Stimulated activated CD4-positive, alpha-beta T cell treated with anti-CD3 and anti-CD28 coated beads, Interleukin-2, amount 100 ng/mL, for 24 hours (primary cell): ENCODE data around the gene RHOT2.

Source experiments
- DNase-seq, 2 donors: peaks; one replicate each; pipeline ENCODE4 v3.0.0-alpha.2; 2020

RHOT2 gene

GRCh38 chr16:716768-717325, 48.9 kb downstream of the RHOT2 start:
- DNase-seq, result no peak

GRCh38 chr16:717450-718245, 49.7 kb downstream of the RHOT2 start:
- no peak for DNase-seq

- DNase-seq, result no peak
These were observed 50.5 kb downstream of the RHOT2 start for GRCh38 chr16:718389-718788.

GRCh38 chr16:718922-719321, 51.0 kb downstream of the RHOT2 start:
- DNase-seq, result no peak

- no peak for DNase-seq
These were observed 52.0 kb downstream of the RHOT2 start for GRCh38 chr16:719815-720446.

GRCh38 chr16:720447-720989, 52.6 kb downstream of the RHOT2 start:
- DNase-seq, result peak; percentile 57 to 69

GRCh38 chr16:720990-721764, 53.2 kb downstream of the RHOT2 start, which contains the start of gene ANTKMT:
Gene ANTKMT, plus strand, starts transcription at chr16:721146. Its CDS starts 129 bp downstream, at chr16:721275.
- peak; percentile 75 to 88 for DNase-seq

GRCh38 chr16:721765-722540, 54.0 kb downstream of the RHOT2 start:
- DNase-seq, result no peak

- no peak for DNase-seq
These were observed 55.1 kb downstream of the RHOT2 start for GRCh38 chr16:722835-723633.

- DNase-seq, result no peak
These were observed 55.8 kb downstream of the RHOT2 start for GRCh38 chr16:723695-724094.
